Osteoblast (primary cell): ENCODE measurements around the gene ARHGEF28. TPM values are rescaled to one million over a fixed set of nuclear protein-coding genes. Genes with fewer than 3 reads are reported as not detected.

Experiments used
- DNase-seq: peaks from one replicate; pipeline ENCODE4 v3.0.0; 2011; ENCODE audit warnings: low spot score, mixed read lengths; ENCODE audit not compliant: insufficient read length; ENCODE audit errors: missing footprints
- H2AFZ ChIP-seq: 2 replicates; pipeline ENCODE4 v1.6.0; 2011; ENCODE audit warnings: mild to moderate bottlenecking, low read length
- H3K27ac ChIP-seq: 2 replicates; pipeline ENCODE4 v1.5.1; 2011; ENCODE audit warnings: mild to moderate bottlenecking, low read depth, low read length, moderate library complexity
- H3K27me3 ChIP-seq: 2 replicates; pipeline ENCODE4 v1.6.0; 2012; ENCODE audit warnings: mild to moderate bottlenecking, control low read depth, inconsistent platforms, low read length, moderate library complexity; ENCODE audit not compliant: insufficient read depth
- H3K36me3 ChIP-seq: 2 replicates; pipeline ENCODE4 v1.5.1; 2011; ENCODE audit warnings: mild to moderate bottlenecking, low read length, control low read depth, moderate library complexity; ENCODE audit not compliant: insufficient read depth
- H3K4me1 ChIP-seq: 2 replicates; pipeline ENCODE4 v1.5.1; 2011; ENCODE audit warnings: mild to moderate bottlenecking, low read length, control low read depth, moderate library complexity; ENCODE audit not compliant: insufficient read depth
- H3K4me2 ChIP-seq: 2 replicates; pipeline ENCODE4 v1.6.0; 2011; ENCODE audit warnings: mild to moderate bottlenecking, low read length; ENCODE audit not compliant: insufficient read depth
- H3K4me3 ChIP-seq: fragments of 200-600 bp; sonication (generic); 3 replicates; pipeline ENCODE4 v1.5.1; 2012; ENCODE audit warnings: mild to moderate bottlenecking, low read length, inconsistent platforms; ENCODE audit not compliant: insufficient read depth
- H3K79me2 ChIP-seq: 2 replicates; pipeline ENCODE4 v1.6.0; 2012; ENCODE audit warnings: mild to moderate bottlenecking, low read length, control low read depth, inconsistent platforms; ENCODE audit not compliant: insufficient read depth
- H3K9me3 ChIP-seq: 2 replicates; pipeline ENCODE4 v1.5.1; 2011; ENCODE audit warnings: low read depth, low read length, control low read depth
- H4K20me1 ChIP-seq: 2 replicates; pipeline ENCODE4 v1.6.0; 2012; ENCODE audit warnings: mild to moderate bottlenecking, low read length, control low read depth; ENCODE audit not compliant: insufficient read depth
- total RNA-seq: library from RNA; depleted of rRNA; stranded (reverse); fragments of >200 nt; gene quantifications from 2 replicates; pipeline ENCODE4 v1.2.3, GENCODE V29; 2012
- TF ChIP-seq, protein P1 (sequence below): IDR thresholded peaks from 2 replicates; pipeline ENCODE4 v1.5.1; 2011; ENCODE audit warnings: mild to moderate bottlenecking, low read depth, low read length, moderate library complexity; ENCODE audit errors: extremely low read depth

Gene ARHGEF28
- total RNA-seq, 1 donor: 64.4 TPM

DNA sequence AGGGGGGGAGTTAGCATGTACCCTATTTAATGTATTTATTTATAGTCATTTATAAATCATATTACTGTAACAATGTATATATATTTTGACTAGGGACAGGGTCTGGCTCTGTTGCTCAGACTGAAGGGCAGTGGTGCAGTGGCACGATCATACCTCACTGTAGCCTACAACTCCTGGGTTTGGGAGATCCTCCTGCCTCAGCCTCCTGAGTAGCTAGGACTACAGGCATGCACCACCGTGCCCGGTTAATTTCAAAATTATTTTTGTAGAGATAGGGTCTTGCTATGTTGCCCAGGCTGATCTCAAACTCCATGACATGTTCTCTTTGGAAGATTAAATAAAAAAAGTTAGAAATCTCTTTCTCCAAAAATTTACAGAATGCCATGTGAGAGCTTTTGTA lies 52.8 kb downstream of the ARHGEF28 start:
- Histone ChIP-seq H4K20me1 (no peaks in the 10 kb centered on the region), H3K27ac (no peak overlapping the region), H3K79me2 (peaks cover 41% of the 10 kb centered on the region), H2AFZ (no peak overlapping the region), H3K4me2 (no peak overlapping the region), H3K4me1 (peaks cover 18% of the 10 kb centered on the region), H3K4me3 (no peak overlapping the region), H3K9me3 (no peaks in the 10 kb centered on the region), H3K36me3 (no peaks in the 10 kb centered on the region), H3K27me3 (no peaks in the 10 kb centered on the region)
- TF ChIP-seq, protein P1, sequence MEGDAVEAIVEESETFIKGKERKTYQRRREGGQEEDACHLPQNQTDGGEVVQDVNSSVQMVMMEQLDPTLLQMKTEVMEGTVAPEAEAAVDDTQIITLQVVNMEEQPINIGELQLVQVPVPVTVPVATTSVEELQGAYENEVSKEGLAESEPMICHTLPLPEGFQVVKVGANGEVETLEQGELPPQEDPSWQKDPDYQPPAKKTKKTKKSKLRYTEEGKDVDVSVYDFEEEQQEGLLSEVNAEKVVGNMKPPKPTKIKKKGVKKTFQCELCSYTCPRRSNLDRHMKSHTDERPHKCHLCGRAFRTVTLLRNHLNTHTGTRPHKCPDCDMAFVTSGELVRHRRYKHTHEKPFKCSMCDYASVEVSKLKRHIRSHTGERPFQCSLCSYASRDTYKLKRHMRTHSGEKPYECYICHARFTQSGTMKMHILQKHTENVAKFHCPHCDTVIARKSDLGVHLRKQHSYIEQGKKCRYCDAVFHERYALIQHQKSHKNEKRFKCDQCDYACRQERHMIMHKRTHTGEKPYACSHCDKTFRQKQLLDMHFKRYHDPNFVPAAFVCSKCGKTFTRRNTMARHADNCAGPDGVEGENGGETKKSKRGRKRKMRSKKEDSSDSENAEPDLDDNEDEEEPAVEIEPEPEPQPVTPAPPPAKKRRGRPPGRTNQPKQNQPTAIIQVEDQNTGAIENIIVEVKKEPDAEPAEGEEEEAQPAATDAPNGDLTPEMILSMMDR: no peak
- no peak for DNase-seq

GRCh38 chr5:73682176-73682575 lies 56.2 kb downstream of the ARHGEF28 start:
- Histone ChIP-seq H2AFZ (no peak overlapping the region), H3K36me3 (no peaks in the 10 kb centered on the region), H3K9me3 (no peaks in the 10 kb centered on the region), H3K27me3 (no peaks in the 10 kb centered on the region), H3K79me2 (peaks cover 19% of the 10 kb centered on the region), H3K27ac (no peak overlapping the region), H4K20me1 (no peaks in the 10 kb centered on the region), H3K4me1 (peaks cover 11% of the 10 kb centered on the region), H3K4me2 (no peak overlapping the region), H3K4me3 (no peak overlapping the region)
- DNase-seq: no peak
- TF ChIP-seq, protein P1: no peak

GRCh38 chr5:73684691-73685090 lies 58.7 kb downstream of the ARHGEF28 start:
- peaks cover 11% of the 10 kb centered on the region for H3K4me1 ChIP-seq
- H3K4me3 ChIP-seq: no peak overlapping the region
- H2AFZ ChIP-seq: no peak overlapping the region
- H3K79me2 ChIP-seq: peaks cover 11% of the 10 kb centered on the region
- H3K4me2 ChIP-seq: no peak overlapping the region
- TF ChIP-seq, protein P1: no peak
- H3K27ac ChIP-seq: no peak overlapping the region
- no peaks in the 10 kb centered on the region for H3K27me3 ChIP-seq
- no peaks in the 10 kb centered on the region for H3K36me3 ChIP-seq
- H4K20me1 ChIP-seq: no peaks in the 10 kb centered on the region
- no peak for DNase-seq
- no peaks in the 10 kb centered on the region for H3K9me3 ChIP-seq

DNA sequence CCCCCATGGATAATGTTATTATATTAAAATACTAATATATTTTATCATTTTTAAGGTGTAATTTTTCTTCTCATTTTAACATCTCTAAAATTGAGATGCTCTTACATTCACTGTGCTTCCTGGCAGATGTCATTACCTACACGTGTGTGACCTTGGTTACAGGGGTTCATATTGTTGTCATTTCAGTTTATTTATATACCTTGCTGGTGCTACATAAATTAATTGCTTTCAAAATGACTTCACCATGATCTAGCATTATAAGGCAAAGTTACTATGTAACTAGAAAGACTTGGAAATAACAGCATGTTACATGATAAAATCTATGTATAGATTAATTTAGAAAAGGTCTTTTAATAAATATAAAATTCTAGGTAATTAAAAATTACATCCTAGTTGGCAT lies 60.9 kb downstream of the ARHGEF28 start:
- H3K27ac ChIP-seq: no peak overlapping the region
- no peak overlapping the region for H3K4me3 ChIP-seq
- H3K4me2 ChIP-seq: no peak overlapping the region
- peaks cover 11% of the 10 kb centered on the region for H3K79me2 ChIP-seq
- TF ChIP-seq, protein P1: no peak
- no peaks in the 10 kb centered on the region for H3K36me3 ChIP-seq
- no peaks in the 10 kb centered on the region for H3K27me3 ChIP-seq
- peaks cover 18% of the 10 kb centered on the region for H3K4me1 ChIP-seq
- H2AFZ ChIP-seq: no peak overlapping the region
- no peaks in the 10 kb centered on the region for H4K20me1 ChIP-seq
- DNase-seq: no peak
- H3K9me3 ChIP-seq: no peaks in the 10 kb centered on the region
